Measurements from ENCODE around the gene P4HB.

DNA sequence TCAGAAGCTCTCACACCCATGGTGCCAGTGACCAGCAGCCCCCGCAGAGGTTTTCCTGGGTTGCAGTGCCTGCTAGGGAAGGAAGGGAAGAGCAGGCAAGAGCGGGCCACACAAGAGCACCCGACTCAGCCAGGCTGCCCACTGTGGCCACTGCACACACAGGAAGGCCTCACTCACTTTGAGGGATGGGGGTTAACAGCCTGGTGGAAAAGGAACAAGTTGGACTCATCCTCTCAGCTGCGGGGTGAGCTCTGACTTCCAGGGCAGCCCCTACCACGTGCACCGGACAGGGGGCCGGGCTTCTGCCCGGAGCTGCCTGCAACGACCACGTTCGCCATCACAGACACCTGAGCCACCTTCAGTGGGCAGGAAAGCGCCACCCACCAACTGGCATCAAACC is 8.1 kb downstream of the P4HB start:
- TF ChIP-seq, protein P1, sequence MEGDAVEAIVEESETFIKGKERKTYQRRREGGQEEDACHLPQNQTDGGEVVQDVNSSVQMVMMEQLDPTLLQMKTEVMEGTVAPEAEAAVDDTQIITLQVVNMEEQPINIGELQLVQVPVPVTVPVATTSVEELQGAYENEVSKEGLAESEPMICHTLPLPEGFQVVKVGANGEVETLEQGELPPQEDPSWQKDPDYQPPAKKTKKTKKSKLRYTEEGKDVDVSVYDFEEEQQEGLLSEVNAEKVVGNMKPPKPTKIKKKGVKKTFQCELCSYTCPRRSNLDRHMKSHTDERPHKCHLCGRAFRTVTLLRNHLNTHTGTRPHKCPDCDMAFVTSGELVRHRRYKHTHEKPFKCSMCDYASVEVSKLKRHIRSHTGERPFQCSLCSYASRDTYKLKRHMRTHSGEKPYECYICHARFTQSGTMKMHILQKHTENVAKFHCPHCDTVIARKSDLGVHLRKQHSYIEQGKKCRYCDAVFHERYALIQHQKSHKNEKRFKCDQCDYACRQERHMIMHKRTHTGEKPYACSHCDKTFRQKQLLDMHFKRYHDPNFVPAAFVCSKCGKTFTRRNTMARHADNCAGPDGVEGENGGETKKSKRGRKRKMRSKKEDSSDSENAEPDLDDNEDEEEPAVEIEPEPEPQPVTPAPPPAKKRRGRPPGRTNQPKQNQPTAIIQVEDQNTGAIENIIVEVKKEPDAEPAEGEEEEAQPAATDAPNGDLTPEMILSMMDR (IDR thresholded peaks at IDR 0.05), result no peak
- no peak for TF ChIP-seq POLR2A (IDR thresholded peaks at IDR 0.05)
- no peak for TF ChIP-seq EP300 (IDR thresholded peaks at IDR 0.05)

All from tibial nerve (tissue), 4 donors.